Loucy (cell line): ENCODE data around the gene NACAD.

Experiments
- H2AFZ ChIP-seq: fragments of 200-600 bp; sonication (generic); 2 replicates; pipeline ENCODE4 v1.6.0; 2016; ENCODE audit warnings: antibody characterized with exemption, mild to moderate bottlenecking, low read length, moderate library complexity
- H3F3A ChIP-seq: fragments of 200-600 bp; 2 replicates; pipeline ENCODE4 v1.6.0; 2016; ENCODE audit warnings: antibody characterized with exemption, low read depth, mild to moderate bottlenecking
- H3K27me3 ChIP-seq: fragments of 200-600 bp; sonication (generic); 2 replicates; pipeline ENCODE4 v1.6.1; 2014; ENCODE audit warnings: low read length, mild to moderate bottlenecking; ENCODE audit not compliant: insufficient read depth, poor library complexity, severe bottlenecking
- H3K36me3 ChIP-seq: fragments of 200-600 bp; sonication (generic); 2 replicates; pipeline ENCODE4 v1.6.1; 2016; ENCODE audit warnings: low read length; ENCODE audit not compliant: insufficient read depth
- H3K4me1 ChIP-seq: fragments of 200-600 bp; sonication (generic); 2 replicates; pipeline ENCODE4 v1.5.1; 2014; ENCODE audit warnings: low read length, mild to moderate bottlenecking; ENCODE audit not compliant: insufficient read depth, poor library complexity, severe bottlenecking
- H3K4me2 ChIP-seq: fragments of 200-600 bp; sonication (generic); 2 replicates; pipeline ENCODE4 v1.6.0; 2014; ENCODE audit warnings: antibody characterized with exemption, low read length, low read depth, mild to moderate bottlenecking; ENCODE audit not compliant: poor library complexity, severe bottlenecking
- H3K4me3 ChIP-seq: fragments of 200-600 bp; sonication (generic); 2 replicates; pipeline ENCODE4 v1.5.1; 2014; ENCODE audit warnings: low read length, mild to moderate bottlenecking, mixed read lengths; ENCODE audit not compliant: poor library complexity, severe bottlenecking
- H3K79me2 ChIP-seq: fragments of 200-600 bp; sonication (generic); 2 replicates; pipeline ENCODE4 v1.6.1; 2014; ENCODE audit warnings: low read length; ENCODE audit not compliant: insufficient read depth
- H3K9ac ChIP-seq: fragments of 200-600 bp; sonication (generic); 2 replicates; pipeline ENCODE4 v1.6.0; 2014; ENCODE audit warnings: mild to moderate bottlenecking, low read depth, low read length, moderate library complexity; ENCODE audit not compliant: poor library complexity, severe bottlenecking
- H3K9me2 ChIP-seq: fragments of 200-600 bp; sonication (generic); replicated peaks from 2 replicates; pipeline ENCODE4 v1.6.1; 2016; ENCODE audit warnings: low read depth, low read length, mixed read lengths
- H3K9me3 ChIP-seq: fragments of 200-600 bp; sonication (generic); 2 replicates; pipeline ENCODE4 v1.6.1; 2014; ENCODE audit warnings: mild to moderate bottlenecking, antibody characterized with exemption, low read length, low read depth; ENCODE audit not compliant: insufficient read depth
- H4K20me1 ChIP-seq: fragments of 200-600 bp; sonication (generic); 2 replicates; pipeline ENCODE4 v1.6.0; 2014; ENCODE audit warnings: antibody characterized with exemption, low read length, mild to moderate bottlenecking; ENCODE audit not compliant: insufficient read depth, poor library complexity, severe bottlenecking
- CTCF ChIP-seq: fragments of 200-600 bp; sonication (generic); conservative IDR thresholded peaks from 2 replicates; pipeline ENCODE4 v1.5.1; 2014; ENCODE audit warnings: mild to moderate bottlenecking, antibody characterized with exemption, low read length
- EZH2phosphoT487 ChIP-seq: fragments of 200-600 bp; IDR thresholded peaks from 2 replicates; pipeline ENCODE4 v1.6.1; 2018; ENCODE audit warnings: antibody characterized with exemption, mild to moderate bottlenecking, moderate library complexity, borderline replicate concordance

Gene NACAD

GRCh38 chr7:45053401-45053800 lies 35.4 kb downstream of the NACAD start:
- Histone ChIP-seq H2AFZ (no peak overlapping the region), H3K79me2 (peaks cover 93% of the 10 kb centered on the region), H3K9me2 (no peaks in the 10 kb centered on the region), H3K4me1 (no peaks in the 10 kb centered on the region), H3K4me2 (no peak overlapping the region), H4K20me1 (peaks cover 88% of the 10 kb centered on the region), H3F3A (no peaks in the 10 kb centered on the region), H3K27me3 (no peaks in the 10 kb centered on the region), H3K9me3 (no peaks in the 10 kb centered on the region), H3K36me3 (peaks cover 73% of the 10 kb centered on the region), H3K4me3 (no peak overlapping the region), H3K9ac (no peak overlapping the region)
- TF ChIP-seq EZH2phosphoT487, result no peak
- no peak for TF ChIP-seq CTCF

- Histone ChIP-seq H3K9ac (no peak overlapping the region), H3F3A (no peaks in the 10 kb centered on the region), H4K20me1 (peaks cover 87% of the 10 kb centered on the region), H3K4me2 (no peak overlapping the region), H2AFZ (no peak overlapping the region), H3K9me3 (no peaks in the 10 kb centered on the region), H3K4me1 (no peaks in the 10 kb centered on the region), H3K36me3 (peaks cover 78% of the 10 kb centered on the region), H3K27me3 (no peaks in the 10 kb centered on the region), H3K79me2 (peaks cover 91% of the 10 kb centered on the region), H3K4me3 (no peak overlapping the region), H3K9me2 (no peaks in the 10 kb centered on the region)
- no peak for TF ChIP-seq CTCF
- no peak for TF ChIP-seq EZH2phosphoT487
These were observed 36.8 kb downstream of the NACAD start for GRCh38 chr7:45052011-45052410.

- H3F3A ChIP-seq, result no peaks in the 10 kb centered on the region
These were observed 38.6 kb downstream of the NACAD start for GRCh38 chr7:45050198-45050597.

More at GRCh38 chr7:45050198-45050597, 38.6 kb downstream of the NACAD start:
- Histone ChIP-seq H3K4me2 (no peak overlapping the region), H3K27me3 (no peaks in the 10 kb centered on the region), H3K36me3 (peaks cover 81% of the 10 kb centered on the region), H2AFZ (no peak overlapping the region), H3K4me3 (no peak overlapping the region), H3K79me2 (peaks cover 90% of the 10 kb centered on the region), H4K20me1 (peaks cover 71% of the 10 kb centered on the region), H3K4me1 (no peaks in the 10 kb centered on the region), H3K9me2 (no peaks in the 10 kb centered on the region), H3K9me3 (no peaks in the 10 kb centered on the region), H3K9ac (no peak overlapping the region)
- TF ChIP-seq CTCF (no peak), EZH2phosphoT487 (no peak)
